Keratinocyte (primary cell): ENCODE measurements around the gene PDILT. TPM values are rescaled to one million over a fixed set of nuclear protein-coding genes. Genes with fewer than 3 reads are reported as not detected.

Experiments used
- DNase-seq: peaks from one replicate; pipeline ENCODE4 v3.0.0-alpha.2; 2011; ENCODE audit warnings: low read depth, missing footprints, low spot score
- FAIRE-seq: peaks from 2 replicates; lab custom pipeline; 2011; peaks lifted over from hg19 to GRCh38; lab: Jason Lieb, UNC
- H2AFZ ChIP-seq: 2 replicates; pipeline ENCODE4 v1.6.0; 2012; ENCODE audit warnings: low read length, control low read depth, inconsistent platforms; ENCODE audit not compliant: control insufficient read depth
- H3K27ac ChIP-seq: 2 replicates; pipeline ENCODE4 v1.5.1; 2011; ENCODE audit warnings: low read length; ENCODE audit not compliant: control insufficient read depth, insufficient read depth
- H3K27me3 ChIP-seq: 3 replicates; pipeline ENCODE4 v1.6.0; 2011; ENCODE audit warnings: low read length; ENCODE audit not compliant: control insufficient read depth, insufficient read depth; ENCODE audit errors: extremely low read depth
- H3K36me3 ChIP-seq, 2 experiments: 2 replicates in 1 of 2; 3 replicates in 1 of 2; pipeline ENCODE4 v1.5.1; 2011; ENCODE audit warnings: low read length in 2 of 2, mild to moderate bottlenecking in 1 of 2; ENCODE audit not compliant: control insufficient read depth in 2 of 2, insufficient read depth in 2 of 2; ENCODE audit errors: extremely low read depth in 1 of 2
- H3K4me1 ChIP-seq: 3 replicates; pipeline ENCODE4 v1.5.1; 2011; ENCODE audit warnings: low read length; ENCODE audit not compliant: control insufficient read depth, insufficient read depth; ENCODE audit errors: extremely low read depth
- H3K4me2 ChIP-seq: 3 replicates; pipeline ENCODE4 v1.6.0; 2011; ENCODE audit warnings: low read depth, low read length; ENCODE audit not compliant: control insufficient read depth, insufficient read depth; ENCODE audit errors: extremely low read depth
- H3K4me3 ChIP-seq, 3 experiments: fragments of 200-600 bp in 1 of 3; sonication (generic) in 1 of 3; 2 replicates in 2 of 3; 3 replicates in 1 of 3; pipeline ENCODE4 v1.5.1; 2011 to 2016; ENCODE audit warnings: low read length in 3 of 3, mild to moderate bottlenecking in 3 of 3, control low read depth in 2 of 3, inconsistent platforms in 1 of 3, low read depth in 1 of 3, mixed read lengths in 1 of 3, mixed run types in 1 of 3, moderate library complexity in 1 of 3; ENCODE audit not compliant: control insufficient read depth in 2 of 3, insufficient read depth in 2 of 3; ENCODE audit errors: extremely low read depth in 1 of 3
- H3K79me2 ChIP-seq: 2 replicates; pipeline ENCODE4 v1.6.0; 2012; ENCODE audit warnings: low read length; ENCODE audit not compliant: control insufficient read depth, insufficient read depth
- H3K9ac ChIP-seq: 3 replicates; pipeline ENCODE4 v1.6.0; 2011; ENCODE audit warnings: low read length; ENCODE audit not compliant: control insufficient read depth, insufficient read depth; ENCODE audit errors: extremely low read depth
- H3K9me1 ChIP-seq: 3 replicates; pipeline ENCODE4 v1.6.0; 2011; ENCODE audit warnings: low read length; ENCODE audit not compliant: control insufficient read depth, insufficient read depth; ENCODE audit errors: extremely low read depth
- H3K9me3 ChIP-seq: 2 replicates; pipeline ENCODE4 v1.5.1; 2012; ENCODE audit warnings: low read depth, low read length; ENCODE audit not compliant: control insufficient read depth
- H4K20me1 ChIP-seq: 3 replicates; pipeline ENCODE4 v1.6.0; 2011; ENCODE audit warnings: low read length; ENCODE audit not compliant: control insufficient read depth, insufficient read depth; ENCODE audit errors: extremely low read depth
- CTCF ChIP-seq, 3 experiments: IDR thresholded peaks in 1 of 3; conservative IDR thresholded peaks in 1 of 3; optimal IDR thresholded peaks in 1 of 3; 2 replicates in 2 of 3; 3 replicates in 1 of 3; pipeline versions ENCODE3 to v1.5.1; 2011; ENCODE audit warnings: low read length in 3 of 3, mild to moderate bottlenecking in 3 of 3, moderate library complexity in 2 of 3, control low read depth in 1 of 3, inconsistent platforms in 1 of 3; ENCODE audit not compliant: insufficient read depth in 2 of 3; ENCODE audit errors: extremely low read depth in 1 of 3
- EZH2 ChIP-seq: IDR thresholded peaks from one replicate; pipeline ENCODE4 v1.6.1; 2012; ENCODE audit warnings: inconsistent platforms, mild to moderate bottlenecking, low read length, moderate library complexity
- dilution Hi-C: fragments of 300-500 bp; cut with MboI; formaldehyde crosslinking; loops from one replicate; pipeline ENCODE4 v1.7.0; 2020; ENCODE audit warnings: low sequenced_read_pairs; ENCODE audit not compliant: extremely low pct_ligation_motif_present
- polyA plus RNA-seq, 5 experiments: library from polyadenylated mRNA; depleted of rRNA in 3 of 5; stranded (reverse) in 3 of 5; stranded (forward) in 1 of 5; unstranded in 1 of 5; fragments of >200 nt; gene quantifications; 1 replicate in 1 of 5; 2 replicates in 3 of 5; 3 replicates in 1 of 5; pipeline versions ENCODE4 v1.2.1 to v1.2.3, GENCODE V29; 2011 to 2012; ENCODE audit warnings: missing spikeins in 2 of 5, low read depth in 1 of 5, low replicate concordance in 1 of 5

PDILT gene
- polyA plus RNA-seq, 1 donor (not counting 4 experiments of a cell fraction or from before 2014, with no cell fraction given) = not detected

- no peaks in the 10 kb centered on the region for H3K4me1 ChIP-seq
- no peaks in the 10 kb centered on the region for H3K9me1 ChIP-seq
- H3K4me3 ChIP-seq = no peak overlapping the region
- H3K36me3 ChIP-seq = no peaks in the 10 kb centered on the region
- no peaks in the 10 kb centered on the region for H3K9me3 ChIP-seq
- no peak overlapping the region for H3K9ac ChIP-seq
- no peak overlapping the region for H2AFZ ChIP-seq
- FAIRE-seq (no peak), DNase-seq (no peak)
- dilution Hi-C loops = no loop called here
- H4K20me1 ChIP-seq = no peaks in the 10 kb centered on the region
- no peaks in the 10 kb centered on the region for H3K79me2 ChIP-seq
- no peak overlapping the region for H3K4me2 ChIP-seq
- TF ChIP-seq CTCF (optimal IDR thresholded peaks at IDR 0.05 in 1 of 3, IDR thresholded peaks at IDR 0.05 in 1 of 3, conservative IDR thresholded peaks at IDR 0.05 in 1 of 3; ENCODE audit: extremely low read depth in 1 of 3, insufficient read depth in 2 of 3, low read length in 3 of 3) = no peak
- no peak for TF ChIP-seq EZH2
- H3K27me3 ChIP-seq = no peaks in the 10 kb centered on the region
- no peak overlapping the region for H3K27ac ChIP-seq
These were observed 54.9 kb downstream of the PDILT start for GRCh38 chr16:20349615-20350014.

GRCh38 chr16:20348365-20349185 lies 56.0 kb downstream of the PDILT start:
- Histone ChIP-seq H3K9me3 (no peaks in the 10 kb centered on the region), H3K9ac (no peak overlapping the region), H4K20me1 (no peaks in the 10 kb centered on the region), H3K4me1 (no peaks in the 10 kb centered on the region), H3K79me2 (no peaks in the 10 kb centered on the region), H3K4me3 (no peak overlapping the region), H3K36me3 (no peaks in the 10 kb centered on the region), H3K27me3 (no peaks in the 10 kb centered on the region), H2AFZ (no peak overlapping the region), H3K27ac (no peak overlapping the region), H3K9me1 (no peaks in the 10 kb centered on the region), H3K4me2 (no peak overlapping the region)
- no peak for DNase-seq
- dilution Hi-C loops = no loop called here
- no peak for FAIRE-seq
- TF ChIP-seq EZH2 (no peak), CTCF (optimal IDR thresholded peaks at IDR 0.05 in 1 of 3, IDR thresholded peaks at IDR 0.05 in 1 of 3, conservative IDR thresholded peaks at IDR 0.05 in 1 of 3; ENCODE audit: extremely low read depth in 1 of 3, insufficient read depth in 2 of 3, low read length in 3 of 3) (no peak)
